GM19238 (cell line): Measurements from ENCODE around the gene RNF222.

Experiments
- DNase-seq: peaks from one replicate; pipeline ENCODE4 v3.0.0; 2011; ENCODE audit warnings: low spot score; ENCODE audit not compliant: insufficient read length

Gene RNF222, protein sequence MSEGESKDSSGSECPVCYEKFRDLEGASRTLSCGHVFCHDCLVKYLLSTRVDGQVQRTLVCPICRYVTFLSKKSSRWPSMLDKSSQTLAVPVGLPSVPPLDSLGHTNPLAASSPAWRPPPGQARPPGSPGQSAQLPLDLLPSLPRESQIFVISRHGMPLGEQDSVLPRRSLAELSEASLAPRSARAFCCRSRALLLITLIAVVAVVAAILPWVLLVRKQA

GRCh38 chr17:8397636-8398035, at the start of gene RNF222:
TSS of gene RNF222 (minus strand) at chr17:8397827. CDS start at chr17:8393461, 4,366 bp downstream.
- no peak for DNase-seq

GRCh38 chr17:8445536-8445935, 47.9 kb upstream of the RNF222 start:
- DNase-seq, result no peak

GRCh38 chr17:8444494-8444893, 46.9 kb upstream of the RNF222 start:
- no peak for DNase-seq

GRCh38 chr17:8443756-8444155, 46.1 kb upstream of the RNF222 start:
- no peak for DNase-seq

GRCh38 chr17:8442310-8442709, 44.7 kb upstream of the RNF222 start:
- DNase-seq, result no peak

DNA sequence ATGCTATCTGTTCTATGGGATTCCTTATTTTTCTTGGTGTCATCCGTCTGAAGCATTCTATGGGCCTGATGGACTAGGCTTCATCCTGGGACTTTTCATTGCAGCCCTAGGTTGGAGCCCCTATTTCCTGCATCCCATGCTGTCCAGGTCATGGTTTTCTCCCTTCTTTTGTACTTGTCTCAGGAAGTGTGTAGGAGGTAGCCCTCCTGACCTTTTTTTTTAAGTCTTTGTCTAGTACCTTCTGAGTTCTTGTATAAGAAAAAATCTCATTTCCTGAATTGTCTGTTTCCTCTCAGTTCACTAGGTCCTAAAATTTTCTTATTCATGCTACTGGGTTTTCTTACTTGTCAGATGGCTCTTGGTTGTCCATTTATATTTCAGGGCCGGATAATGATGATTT, 44.1 kb upstream of the RNF222 start:
- no peak for DNase-seq

DNA sequence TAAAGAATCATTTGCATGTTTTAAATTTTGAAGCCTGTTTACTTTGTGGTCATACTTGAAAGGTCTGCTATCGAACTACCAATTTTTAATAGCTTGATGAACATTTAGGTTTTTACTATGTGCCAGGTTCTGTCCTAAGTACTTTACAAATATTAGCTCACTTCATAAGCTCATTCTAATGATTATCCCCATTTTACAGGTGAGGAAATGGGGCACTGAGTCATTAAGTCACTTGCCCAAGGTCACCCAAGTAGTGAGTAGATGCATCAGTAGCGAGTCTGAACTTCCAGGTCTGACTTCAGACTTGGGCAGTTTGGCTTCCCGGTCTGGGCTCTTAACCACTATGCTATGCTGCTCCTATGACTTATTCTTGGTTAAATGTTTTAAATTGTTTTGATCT, 42.1 kb upstream of the RNF222 start:
- DNase-seq, result no peak

DNA sequence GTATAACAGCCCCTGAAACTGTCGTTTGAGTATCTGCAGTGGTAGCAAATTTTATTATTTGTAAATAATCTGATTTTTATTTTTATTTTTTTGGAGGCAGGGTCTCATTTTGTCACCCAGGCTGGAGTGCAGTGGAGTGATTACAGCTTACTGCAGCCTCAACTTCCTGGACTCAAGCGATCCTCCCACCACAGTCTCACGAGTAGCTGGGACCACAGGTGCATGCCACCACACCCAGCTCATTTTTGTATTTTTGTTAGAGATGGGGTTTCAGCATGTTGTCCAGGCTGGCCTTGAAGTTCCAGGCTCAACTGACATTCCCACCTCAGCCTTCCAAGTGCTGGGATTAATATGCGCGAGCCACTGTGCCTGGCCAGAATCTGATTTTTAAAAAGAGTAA, 40.8 kb upstream of the RNF222 start:
- no peak for DNase-seq

DNA sequence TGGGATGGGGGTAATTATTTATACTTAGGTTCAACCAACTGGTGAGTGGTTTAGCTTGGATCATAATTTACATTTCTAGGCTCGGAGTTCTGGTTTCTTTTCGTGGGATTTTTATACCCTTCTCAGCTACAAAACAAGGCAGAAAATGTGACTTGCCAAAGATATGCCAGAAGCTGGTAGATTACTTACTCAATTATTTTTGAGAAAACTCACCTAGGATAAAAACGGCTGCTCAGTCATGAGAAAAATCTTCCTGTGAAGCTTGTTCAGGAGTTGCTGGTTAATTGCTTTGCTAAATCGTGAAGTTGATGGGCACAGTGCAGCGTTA, 39.2 kb upstream of the RNF222 start:
- DNase-seq, result no peak

- DNase-seq, result peak; percentile 33
These were observed 38.7 kb upstream of the RNF222 start for GRCh38 chr17:8436169-8436843.

- peak; percentile 99 for DNase-seq
These were observed 37.9 kb upstream of the RNF222 start, which contains the start of gene NDEL1 for GRCh38 chr17:8435245-8436168. TSS of gene NDEL1 (plus strand) at chr17:8435884. CDS start at chr17:8444272, 8,388 bp downstream.

DNA sequence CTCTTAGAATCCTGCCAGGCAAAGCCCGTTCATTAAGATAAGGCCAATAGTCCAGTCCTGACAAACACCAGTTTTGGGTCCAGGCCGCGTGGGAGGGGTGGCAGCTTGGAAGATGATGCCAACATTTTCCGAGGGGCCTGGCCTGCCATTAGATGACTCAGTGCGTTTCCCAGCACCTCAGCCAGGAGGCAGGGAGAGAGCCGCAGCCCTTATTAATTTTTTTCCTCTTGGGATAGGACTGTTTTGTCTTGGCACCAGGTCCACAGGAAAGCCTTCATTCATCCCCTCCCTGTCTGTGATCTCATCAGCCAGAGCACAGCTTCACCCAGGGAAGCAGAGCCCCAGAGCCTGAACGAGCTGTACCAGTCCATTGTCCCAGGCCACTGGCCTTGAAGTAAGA, 33.3 kb upstream of the RNF222 start:
- no peak for DNase-seq

- DNase-seq, result no peak
These were observed 29.2 kb upstream of the RNF222 start for GRCh38 chr17:8426802-8427201.

DNA sequence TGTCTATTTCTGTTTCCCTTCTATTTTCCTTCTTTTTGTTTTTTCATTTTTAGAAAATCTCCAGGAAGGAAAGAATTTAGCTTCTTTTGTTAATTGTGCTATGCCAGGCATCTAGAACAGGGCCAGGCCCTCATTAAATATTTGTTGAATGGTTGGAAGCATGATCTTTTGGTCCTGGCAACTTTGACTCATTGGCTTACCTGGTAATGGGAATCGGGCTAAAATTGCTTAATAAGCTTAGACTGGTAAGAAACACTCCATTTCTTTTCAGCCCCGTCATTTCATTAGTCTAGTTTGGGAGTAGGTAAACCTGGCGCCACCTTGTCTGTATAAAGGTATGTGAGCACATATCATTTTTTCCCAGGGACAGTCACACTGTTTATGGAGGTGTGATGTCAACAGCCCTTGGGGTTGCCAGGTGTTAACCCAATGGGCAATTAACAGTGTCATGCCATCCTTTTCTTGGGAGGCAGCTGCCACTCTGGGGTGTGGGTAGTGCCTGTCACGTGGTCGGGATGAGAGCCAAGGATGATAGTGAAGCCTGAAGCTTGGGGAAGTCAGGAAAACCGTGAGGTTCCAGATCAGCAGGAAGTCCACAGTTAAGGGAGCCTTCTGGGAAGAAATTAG, 28.6 kb upstream of the RNF222 start:
- DNase-seq, result no peak

DNA sequence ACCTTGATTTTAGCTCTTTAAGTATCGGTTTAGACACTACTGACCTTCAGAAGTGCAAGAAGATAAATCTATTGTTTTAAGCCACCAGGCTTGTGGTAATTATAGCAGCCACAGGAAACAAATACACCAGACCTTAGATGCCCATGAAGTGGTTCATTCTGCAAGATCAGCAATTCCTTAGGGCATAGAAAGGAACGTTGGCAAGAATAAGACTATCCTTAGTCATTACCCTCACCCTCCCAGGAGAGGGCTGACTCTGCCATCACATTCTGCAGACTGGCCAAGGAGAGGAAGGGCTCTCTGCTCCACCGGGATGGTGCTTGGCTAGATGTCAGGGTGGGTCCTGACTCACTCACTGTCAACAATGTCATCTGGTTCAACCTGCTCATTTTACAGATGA, 23.9 kb upstream of the RNF222 start:
- no peak for DNase-seq

DNA sequence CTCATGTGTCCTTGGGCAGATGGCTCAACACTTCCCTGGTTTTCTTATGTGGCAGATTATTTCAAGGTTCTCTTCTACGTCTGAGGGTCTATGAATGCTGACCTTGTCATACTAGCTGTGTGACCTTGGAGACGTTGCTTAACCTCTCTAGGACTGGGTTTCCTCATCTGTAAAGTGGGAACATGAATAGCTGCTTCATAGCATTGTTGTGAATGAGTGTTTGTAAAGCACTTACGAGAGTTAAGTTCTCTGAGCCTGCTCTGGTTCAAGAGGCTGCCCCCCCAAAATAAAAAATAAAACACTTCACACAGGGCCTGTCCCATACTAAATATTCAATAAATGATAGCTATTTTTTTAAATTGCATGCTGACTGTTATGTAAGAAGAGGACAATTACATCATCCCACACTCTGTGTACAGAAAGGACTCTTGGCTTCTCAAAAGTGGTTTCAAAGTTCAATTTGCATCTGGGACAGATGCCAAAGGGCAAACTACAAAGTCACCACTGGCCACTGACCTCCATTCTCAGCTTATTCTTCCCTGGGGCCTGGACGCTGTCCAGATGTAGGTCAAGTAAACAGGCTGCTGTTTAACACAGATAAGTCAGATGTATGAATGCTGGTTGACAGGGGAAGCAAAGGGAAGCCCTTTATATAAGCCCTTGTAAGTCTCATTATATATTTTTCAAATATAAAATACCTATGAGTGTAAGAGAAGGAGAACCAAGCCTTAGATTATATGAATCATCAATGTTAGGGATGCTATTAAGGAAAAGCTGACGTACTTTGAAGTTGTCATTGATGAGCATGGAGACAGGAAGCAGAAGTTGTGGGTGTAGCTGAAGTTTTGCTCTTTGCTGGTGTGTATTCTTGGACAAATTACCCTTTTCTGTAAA, 22.7 kb upstream of the RNF222 start:
- DNase-seq, result no peak

GRCh38 chr17:8419305-8419704, 21.7 kb upstream of the RNF222 start:
- no peak for DNase-seq

GRCh38 chr17:8418471-8418870, 20.8 kb upstream of the RNF222 start:
- no peak for DNase-seq

DNA sequence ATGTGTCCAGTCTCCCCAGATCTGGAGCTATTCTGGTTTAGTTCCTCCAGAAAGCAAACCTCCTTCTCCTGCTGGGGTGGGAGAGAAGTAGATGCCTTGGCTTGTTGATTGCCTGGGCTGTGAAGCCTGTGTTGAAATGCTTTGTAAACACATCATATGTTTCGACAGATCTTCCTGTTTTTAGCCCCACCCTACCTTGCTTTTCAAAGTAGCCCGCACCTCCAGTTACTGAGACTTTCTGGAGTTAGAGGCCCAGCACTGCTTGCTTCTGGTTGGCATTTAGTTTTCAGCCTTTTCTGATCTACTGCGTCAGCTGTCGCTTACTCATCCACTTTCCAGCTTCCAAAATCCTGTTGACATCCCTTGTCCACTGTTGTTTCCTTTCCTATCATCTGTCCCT, 20.2 kb upstream of the RNF222 start:
- no peak for DNase-seq

- no peak for DNase-seq
These were observed 16.3 kb upstream of the RNF222 start for GRCh38 chr17:8413938-8414337.

DNA sequence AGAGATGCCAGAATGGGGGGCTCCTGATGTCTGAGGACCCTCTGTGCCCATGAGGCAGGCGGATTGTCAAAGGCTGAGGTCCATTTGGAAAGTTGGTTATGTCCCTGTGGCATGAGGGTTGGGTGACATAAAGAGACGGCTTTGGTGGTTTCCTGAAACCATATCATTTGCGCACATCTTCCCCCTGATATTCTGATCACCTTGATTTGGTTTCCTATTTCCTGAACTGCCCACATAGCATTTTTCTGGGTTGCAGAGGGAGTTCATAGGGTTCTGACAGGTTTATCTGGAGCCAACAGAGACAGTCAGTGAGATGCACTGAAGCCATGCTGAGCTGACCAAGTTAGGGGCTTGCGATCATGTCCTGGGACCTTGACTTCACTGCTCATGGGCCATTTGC, 15.7 kb upstream of the RNF222 start:
- no peak for DNase-seq
